Measurements from ENCODE around the gene PGA3.
"Not testable (repeated sequence)": the region's sequence is repeated elsewhere in the genome, so short reads cannot be mapped to it uniquely, and the experiment has no call there.

Gene PGA3

GRCh38 chr11:61248071-61248470 is 44.8 kb downstream of the PGA3 start:
- H3K4me1 ChIP-seq (ENCODE audit: control insufficient read depth, insufficient read depth, low read length, poor library complexity, severe bottlenecking); H3K36me3 ChIP-seq (ENCODE audit: control insufficient read depth, insufficient read depth, low read length); H3K27me3 ChIP-seq (replicated peaks; ENCODE audit: control insufficient read depth, insufficient read depth, low read length, poor library complexity, severe bottlenecking); H3K9me3 ChIP-seq (ENCODE audit: control insufficient read depth, low read length); H3K4me3 ChIP-seq (ENCODE audit: insufficient read depth, low read depth, low read length, poor library complexity, severe bottlenecking); DNase-seq; H3K27ac ChIP-seq (ENCODE audit: insufficient read depth, low read length, poor library complexity, severe bottlenecking): not testable (repeated sequence)

GRCh38 chr11:61249201-61249600 is 45.9 kb downstream of the PGA3 start:
- not testable (repeated sequence) for H3K4me1 ChIP-seq (ENCODE audit: control insufficient read depth, insufficient read depth, low read length, poor library complexity, severe bottlenecking); H3K4me3 ChIP-seq (ENCODE audit: insufficient read depth, low read depth, low read length, poor library complexity, severe bottlenecking); H3K27me3 ChIP-seq (replicated peaks; ENCODE audit: control insufficient read depth, insufficient read depth, low read length, poor library complexity, severe bottlenecking); H3K36me3 ChIP-seq (ENCODE audit: control insufficient read depth, insufficient read depth, low read length); H3K9me3 ChIP-seq (ENCODE audit: control insufficient read depth, low read length); H3K27ac ChIP-seq (ENCODE audit: insufficient read depth, low read length, poor library complexity, severe bottlenecking); DNase-seq

- not testable (repeated sequence) for DNase-seq; H3K36me3 ChIP-seq (ENCODE audit: control insufficient read depth, insufficient read depth, low read length); H3K27me3 ChIP-seq (replicated peaks; ENCODE audit: control insufficient read depth, insufficient read depth, low read length, poor library complexity, severe bottlenecking)
Observed at GRCh38 chr11:61250796-61251765, 47.8 kb downstream of the PGA3 start.

GRCh38 chr11:61252332-61252731 is 49.0 kb downstream of the PGA3 start:
- H3K9me3 ChIP-seq (ENCODE audit: control insufficient read depth, low read length); H3K4me1 ChIP-seq (ENCODE audit: control insufficient read depth, insufficient read depth, low read length, poor library complexity, severe bottlenecking); DNase-seq; H3K27me3 ChIP-seq (replicated peaks; ENCODE audit: control insufficient read depth, insufficient read depth, low read length, poor library complexity, severe bottlenecking); H3K27ac ChIP-seq (ENCODE audit: insufficient read depth, low read length, poor library complexity, severe bottlenecking); H3K4me3 ChIP-seq (ENCODE audit: insufficient read depth, low read depth, low read length, poor library complexity, severe bottlenecking); H3K36me3 ChIP-seq (ENCODE audit: control insufficient read depth, insufficient read depth, low read length): not testable (repeated sequence)

More at GRCh38 chr11:61250796-61251765, 47.8 kb downstream of the PGA3 start:
- H3K4me1 ChIP-seq (ENCODE audit: control insufficient read depth, insufficient read depth, low read length, poor library complexity, severe bottlenecking); H3K9me3 ChIP-seq (ENCODE audit: control insufficient read depth, low read length); H3K27ac ChIP-seq (ENCODE audit: insufficient read depth, low read length, poor library complexity, severe bottlenecking); H3K4me3 ChIP-seq (ENCODE audit: insufficient read depth, low read depth, low read length, poor library complexity, severe bottlenecking): not testable (repeated sequence)

GRCh38 chr11:61254403-61255025 is 51.2 kb downstream of the PGA3 start:
- no peak overlapping the region for H3K27ac ChIP-seq (ENCODE audit: insufficient read depth, low read length, poor library complexity, severe bottlenecking)
- H3K4me3 ChIP-seq (ENCODE audit: insufficient read depth, low read depth, low read length, poor library complexity, severe bottlenecking), result no peak overlapping the region
- H3K4me1 ChIP-seq (ENCODE audit: control insufficient read depth, insufficient read depth, low read length, poor library complexity, severe bottlenecking), result no peaks in the 10 kb centered on the region
- H3K27me3 ChIP-seq (replicated peaks; ENCODE audit: control insufficient read depth, insufficient read depth, low read length, poor library complexity, severe bottlenecking), result no peaks in the 10 kb centered on the region
- H3K9me3 ChIP-seq (ENCODE audit: control insufficient read depth, low read length), result no peaks in the 10 kb centered on the region
- DNase-seq, result peak in 2 of 3 donors; percentile 2 to 17
- H3K36me3 ChIP-seq (ENCODE audit: control insufficient read depth, insufficient read depth, low read length), result no peaks in the 10 kb centered on the region

- Histone ChIP-seq H3K4me3 (ENCODE audit: insufficient read depth, low read depth, low read length, poor library complexity, severe bottlenecking) (no peak overlapping the region), H3K9me3 (ENCODE audit: control insufficient read depth, low read length) (no peaks in the 10 kb centered on the region), H3K27me3 (replicated peaks; ENCODE audit: control insufficient read depth, insufficient read depth, low read length, poor library complexity, severe bottlenecking) (no peaks in the 10 kb centered on the region), H3K36me3 (ENCODE audit: control insufficient read depth, insufficient read depth, low read length) (no peaks in the 10 kb centered on the region), H3K27ac (ENCODE audit: insufficient read depth, low read length, poor library complexity, severe bottlenecking) (no peak overlapping the region), H3K4me1 (ENCODE audit: control insufficient read depth, insufficient read depth, low read length, poor library complexity, severe bottlenecking) (no peaks in the 10 kb centered on the region)
- DNase-seq, result no peak
Observed at GRCh38 chr11:61256710-61257482, 53.6 kb downstream of the PGA3 start.

GRCh38 chr11:61258546-61258945 is 55.2 kb downstream of the PGA3 start:
- H3K27ac ChIP-seq (ENCODE audit: insufficient read depth, low read length, poor library complexity, severe bottlenecking), result no peak overlapping the region

GRCh38 chr11:61259363-61259762 is 56.0 kb downstream of the PGA3 start:
- H3K4me1 ChIP-seq (ENCODE audit: control insufficient read depth, insufficient read depth, low read length, poor library complexity, severe bottlenecking), result no peaks in the 10 kb centered on the region
- H3K36me3 ChIP-seq (ENCODE audit: control insufficient read depth, insufficient read depth, low read length), result no peaks in the 10 kb centered on the region
- H3K9me3 ChIP-seq (ENCODE audit: control insufficient read depth, low read length), result no peaks in the 10 kb centered on the region
- H3K27ac ChIP-seq (ENCODE audit: insufficient read depth, low read length, poor library complexity, severe bottlenecking), result no peak overlapping the region
- no peak overlapping the region for H3K4me3 ChIP-seq (ENCODE audit: insufficient read depth, low read depth, low read length, poor library complexity, severe bottlenecking)
- no peaks in the 10 kb centered on the region for H3K27me3 ChIP-seq (replicated peaks; ENCODE audit: control insufficient read depth, insufficient read depth, low read length, poor library complexity, severe bottlenecking)
- DNase-seq, result no peak

More at GRCh38 chr11:61258546-61258945, 55.2 kb downstream of the PGA3 start:
- Histone ChIP-seq H3K4me1 (ENCODE audit: control insufficient read depth, insufficient read depth, low read length, poor library complexity, severe bottlenecking) (no peaks in the 10 kb centered on the region), H3K36me3 (ENCODE audit: control insufficient read depth, insufficient read depth, low read length) (no peaks in the 10 kb centered on the region), H3K9me3 (ENCODE audit: control insufficient read depth, low read length) (no peaks in the 10 kb centered on the region), H3K27me3 (replicated peaks; ENCODE audit: control insufficient read depth, insufficient read depth, low read length, poor library complexity, severe bottlenecking) (no peaks in the 10 kb centered on the region), H3K4me3 (ENCODE audit: insufficient read depth, low read depth, low read length, poor library complexity, severe bottlenecking) (no peak overlapping the region)
- DNase-seq, result no peak
